Measurements from ENCODE around the gene ZCCHC4.
"Not testable (repeated sequence)": the region's sequence is repeated elsewhere in the genome, so short reads cannot be mapped to it uniquely, and the experiment has no call there.

ZCCHC4 gene

GRCh38 chr4:25320773-25321172 is 8.2 kb downstream of the ZCCHC4 start:
- DNase-seq = no peak

- no peak for DNase-seq
Observed at GRCh38 chr4:25321703-25322102, 9.1 kb downstream of the ZCCHC4 start.

- not testable (repeated sequence) for DNase-seq
Observed at GRCh38 chr4:25328463-25328862, 15.9 kb downstream of the ZCCHC4 start.

- DNase-seq = no peak
Observed at GRCh38 chr4:25330335-25330734, 17.8 kb downstream of the ZCCHC4 start.

GRCh38 chr4:25330905-25331808 is 18.6 kb downstream of the ZCCHC4 start:
- no peak for DNase-seq

- no peak for DNase-seq
Observed at GRCh38 chr4:25343671-25344070, 31.1 kb downstream of the ZCCHC4 start.

- no peak for DNase-seq
Observed at GRCh38 chr4:25345744-25346143, 33.2 kb downstream of the ZCCHC4 start.

- DNase-seq = no peak
Observed at GRCh38 chr4:25346913-25347312, 34.3 kb downstream of the ZCCHC4 start.

- no peak for DNase-seq
Observed at GRCh38 chr4:25347473-25347872, 34.9 kb downstream of the ZCCHC4 start.

GRCh38 chr4:25347971-25348370 is 35.4 kb downstream of the ZCCHC4 start:
- DNase-seq = no peak

GRCh38 chr4:25350561-25350960 is 38.0 kb downstream of the ZCCHC4 start:
- no peak for DNase-seq

GRCh38 chr4:25351777-25352416 is 39.3 kb downstream of the ZCCHC4 start:
- DNase-seq = no peak

GRCh38 chr4:25356068-25356467 is 43.5 kb downstream of the ZCCHC4 start:
- DNase-seq = no peak

- DNase-seq = no peak
Observed at GRCh38 chr4:25358515-25359275, 46.1 kb downstream of the ZCCHC4 start.

- no peak for DNase-seq
Observed at GRCh38 chr4:25361253-25361652, 48.7 kb downstream of the ZCCHC4 start.

GRCh38 chr4:25367004-25367621 is 54.5 kb downstream of the ZCCHC4 start:
- DNase-seq = no peak

- no peak for DNase-seq
Observed at GRCh38 chr4:25367877-25368276, 55.3 kb downstream of the ZCCHC4 start.

- DNase-seq = no peak
Observed at GRCh38 chr4:25368315-25368714, 55.7 kb downstream of the ZCCHC4 start.

GRCh38 chr4:25370242-25370641 is 57.7 kb downstream of the ZCCHC4 start:
- no peak for DNase-seq

GRCh38 chr4:25372549-25372948 is 60.0 kb downstream of the ZCCHC4 start:
- not testable (repeated sequence) for DNase-seq

GRCh38 chr4:25376754-25377571 is 64.4 kb downstream of the ZCCHC4 start, which contains the start of gene ANAPC4:
Gene ANAPC4 (plus strand): TSS chr4:25377263. CDS start chr4:25377428, 165 bp downstream.
- DNase-seq = peak; percentile 97

All from activated T-cell treated with anti-CD3 and anti-CD28 coated beads, Interleukin-2, amount 50 U/mL, for 1 hour (primary cell).